Inferior parietal cortex (tissue), 1 donor: ENCODE results near the gene TANGO2.

ENCODE experiments used
- DNase-seq: peaks from one replicate; pipeline ENCODE4 v3.0.0-alpha.2; 2016; ENCODE audit errors: extremely low spot score

Gene TANGO2

GRCh38 chr22:19996694-19997384 is 24.1 kb upstream of the TANGO2 start:
- DNase-seq = no peak

DNA sequence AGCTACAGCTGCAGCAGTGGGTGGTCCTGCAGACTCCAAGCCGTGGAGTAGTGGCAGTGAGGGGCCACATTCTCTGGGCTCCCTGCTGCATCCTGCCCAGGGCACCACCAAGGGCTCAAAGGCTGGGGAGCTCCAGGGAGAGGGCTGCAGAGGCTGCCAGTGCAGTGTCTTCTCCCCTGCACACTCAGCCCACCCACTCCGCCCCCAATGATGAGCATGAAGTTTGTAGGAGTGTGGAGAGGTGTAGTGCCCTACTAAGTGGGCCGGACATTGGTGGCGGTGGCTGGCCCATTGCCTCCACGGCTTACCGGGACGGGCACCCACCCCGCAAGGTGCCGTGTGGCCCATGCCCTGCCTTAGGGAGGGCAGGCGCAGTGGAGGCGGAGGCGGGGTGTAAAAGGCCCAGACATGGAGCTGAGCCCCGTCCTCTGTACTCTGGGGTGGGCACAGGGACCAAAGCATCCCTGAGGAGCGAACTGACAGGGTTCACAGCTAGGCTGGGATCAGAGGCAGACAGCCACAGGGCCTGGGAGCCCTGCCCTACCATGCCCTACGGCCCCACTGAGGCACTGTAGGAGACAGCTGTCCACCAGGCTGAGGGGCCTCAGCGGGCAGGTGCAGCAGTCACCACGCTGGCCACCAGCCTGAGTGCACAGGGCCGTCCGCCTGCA is 23.2 kb upstream of the TANGO2 start:
- DNase-seq = no peak

DNA sequence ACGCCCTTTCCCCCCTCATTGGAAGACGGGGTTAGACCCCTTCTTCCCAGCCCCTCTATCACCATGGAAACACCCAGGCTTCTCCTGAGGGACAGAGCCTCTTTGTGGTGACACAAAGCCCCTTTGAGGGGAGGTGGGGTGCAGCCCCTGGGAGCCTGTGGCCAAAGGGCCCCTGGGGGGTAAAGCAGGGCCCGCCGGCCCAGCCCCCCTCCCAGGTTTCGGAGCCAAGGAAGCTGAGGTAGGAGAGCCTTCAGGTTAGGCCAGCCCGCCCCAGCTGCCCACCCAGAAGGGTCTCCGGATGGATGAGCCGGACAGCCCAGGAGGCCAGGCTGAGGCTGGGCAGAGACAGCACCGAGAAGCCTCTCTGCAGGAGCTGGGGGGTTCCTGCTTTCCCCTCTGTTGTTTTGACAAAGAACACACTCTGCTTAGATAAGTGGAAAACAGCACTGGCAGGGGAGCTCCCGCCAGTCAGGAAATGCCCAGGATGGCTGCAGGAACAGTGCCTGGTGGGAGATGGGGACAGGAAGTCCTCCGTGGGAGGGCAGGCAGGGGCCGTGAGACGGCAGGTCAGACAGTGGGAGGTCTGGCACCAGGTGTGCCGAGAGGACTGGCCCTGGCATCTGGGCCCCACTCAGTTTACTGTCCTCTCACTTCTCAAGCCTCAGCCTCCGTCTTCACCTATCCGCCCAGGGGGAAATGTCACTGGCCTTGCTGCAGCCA is 22.5 kb upstream of the TANGO2 start:
- no peak for DNase-seq

DNA sequence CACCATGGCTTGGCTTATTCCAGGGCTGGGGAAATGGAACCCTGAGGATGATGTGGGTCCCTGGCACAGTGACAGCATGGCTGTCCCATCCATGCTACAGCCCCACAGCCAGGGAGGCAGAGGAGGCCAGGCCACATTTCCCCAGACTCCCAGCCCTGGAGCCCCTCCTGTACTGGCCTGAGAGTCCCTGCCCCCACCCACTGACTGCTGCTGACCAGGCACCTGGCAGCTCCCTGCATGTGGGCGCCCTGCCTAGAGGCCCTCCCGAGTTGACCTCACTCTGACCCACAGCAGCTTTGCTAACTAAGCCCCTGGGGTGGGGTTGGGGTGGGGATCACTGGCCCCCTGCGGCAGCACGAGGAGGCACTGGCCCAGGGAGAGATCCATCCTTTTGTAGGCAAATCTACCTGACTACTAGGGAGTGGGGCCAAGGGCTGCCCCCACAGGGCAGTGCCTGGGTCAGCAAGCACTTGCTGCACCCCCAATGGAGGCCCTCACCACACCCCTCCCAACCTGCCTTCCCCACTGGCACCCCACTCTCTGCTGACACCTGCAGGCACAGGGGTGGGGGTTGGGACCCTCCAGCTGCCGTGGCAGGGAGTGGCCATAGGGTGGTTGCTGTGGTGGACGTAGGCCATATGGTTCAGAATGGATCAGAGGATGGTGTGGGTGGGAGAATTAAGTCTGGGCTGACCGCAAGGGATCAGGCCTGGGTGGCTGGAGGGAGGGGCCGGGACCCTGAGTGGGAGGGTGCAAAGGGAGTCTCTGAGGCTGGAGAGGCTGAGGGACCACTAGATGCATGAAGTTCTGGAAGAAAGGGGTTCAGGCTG is 21.7 kb upstream of the TANGO2 start:
- no peak for DNase-seq

- no peak for DNase-seq
These were observed 20.4 kb upstream of the TANGO2 start for GRCh38 chr22:20000246-20001081.

DNA sequence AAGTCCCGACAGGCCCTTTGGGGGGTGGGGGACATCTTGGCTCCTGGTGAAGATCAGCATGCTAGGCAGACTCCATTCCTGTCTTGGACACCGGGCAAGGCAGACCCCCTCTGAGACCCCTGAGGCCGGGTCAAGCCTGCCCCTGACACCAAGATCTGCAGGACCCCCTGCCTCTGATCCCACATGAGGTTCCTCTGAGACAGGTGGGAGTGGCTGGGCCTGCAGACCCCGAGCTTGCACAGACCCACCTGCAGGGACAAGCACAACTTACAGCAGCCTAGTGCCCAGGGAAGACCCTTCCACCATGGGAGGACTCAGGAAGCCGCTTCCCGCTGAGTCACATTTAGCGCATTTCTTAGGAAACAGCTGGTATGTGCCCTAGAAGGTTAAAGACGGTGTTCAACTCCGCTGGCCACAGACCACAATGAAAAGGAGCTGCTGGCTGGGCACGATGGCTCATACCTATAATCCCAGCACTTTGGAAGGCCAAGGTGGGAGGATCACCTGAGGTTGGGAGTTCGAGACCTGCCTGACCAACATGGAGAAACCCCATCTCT is 19.8 kb upstream of the TANGO2 start:
- DNase-seq = no peak

GRCh38 chr22:20002128-20002527 is 18.8 kb upstream of the TANGO2 start:
- no peak for DNase-seq

DNA sequence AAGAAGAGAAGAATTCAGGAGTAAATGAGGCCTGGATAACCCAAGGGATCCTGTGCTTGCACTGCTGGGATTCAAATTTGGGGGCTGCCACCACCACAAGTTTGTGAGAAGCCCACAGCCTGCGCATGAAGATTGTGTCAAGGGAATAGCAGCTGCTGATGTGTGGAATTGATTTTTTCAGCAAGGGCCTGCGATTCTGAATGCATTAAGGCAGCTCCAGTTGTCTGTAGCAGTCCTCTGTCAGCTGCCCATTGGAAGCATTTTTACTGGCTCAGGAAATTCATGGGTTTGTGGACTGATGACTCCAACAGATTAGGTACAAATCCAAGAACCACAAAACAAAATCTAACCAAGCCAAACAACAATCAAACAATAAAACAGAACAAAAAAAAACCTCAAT is 18.3 kb upstream of the TANGO2 start:
- no peak for DNase-seq

- DNase-seq = no peak
These were observed 17.6 kb upstream of the TANGO2 start for GRCh38 chr22:20003304-20003703.

DNA sequence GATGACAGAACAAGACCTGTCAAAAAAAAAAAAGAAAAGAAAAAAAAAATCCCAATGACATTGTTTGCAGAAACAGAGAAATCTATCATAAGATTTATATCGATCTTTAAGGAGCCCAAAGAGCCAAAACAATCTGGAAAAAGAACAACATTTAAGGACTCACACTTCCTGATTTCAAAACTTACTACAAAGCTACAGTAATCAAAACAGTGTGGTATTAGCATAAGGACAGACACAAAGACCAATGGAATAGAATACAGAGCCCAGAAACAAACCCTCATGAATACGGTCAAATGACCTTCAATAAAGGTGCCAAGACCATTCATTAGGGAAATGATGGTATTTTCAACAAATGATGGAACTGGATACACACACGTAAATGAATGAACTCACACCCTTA is 16.4 kb upstream of the TANGO2 start:
- DNase-seq = no peak

GRCh38 chr22:20008221-20008995 is 12.5 kb upstream of the TANGO2 start:
- no peak for DNase-seq

DNA sequence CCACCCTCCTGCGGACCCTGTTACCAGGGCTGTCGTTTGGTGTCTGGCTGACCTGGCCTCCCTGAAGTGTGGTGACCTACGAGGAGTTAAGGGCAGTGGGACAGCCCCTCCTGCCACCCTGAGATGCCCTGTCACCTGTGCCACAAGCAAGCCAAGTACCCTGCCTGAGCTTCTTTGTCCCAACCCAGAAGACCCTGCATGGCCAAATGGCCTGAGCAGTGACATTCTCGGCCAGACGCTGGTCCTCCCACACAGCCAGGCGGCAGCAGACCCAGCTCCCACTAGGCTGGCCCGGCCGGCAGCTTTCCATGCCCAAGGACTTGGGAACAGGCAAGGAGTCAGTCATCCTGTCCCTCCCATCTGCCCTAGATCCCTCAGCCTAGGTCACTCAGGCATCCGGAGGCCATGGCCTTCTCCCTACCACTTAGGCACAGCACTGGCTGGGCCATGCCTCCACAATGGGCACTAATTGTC is 11.9 kb upstream of the TANGO2 start:
- no peak for DNase-seq

DNA sequence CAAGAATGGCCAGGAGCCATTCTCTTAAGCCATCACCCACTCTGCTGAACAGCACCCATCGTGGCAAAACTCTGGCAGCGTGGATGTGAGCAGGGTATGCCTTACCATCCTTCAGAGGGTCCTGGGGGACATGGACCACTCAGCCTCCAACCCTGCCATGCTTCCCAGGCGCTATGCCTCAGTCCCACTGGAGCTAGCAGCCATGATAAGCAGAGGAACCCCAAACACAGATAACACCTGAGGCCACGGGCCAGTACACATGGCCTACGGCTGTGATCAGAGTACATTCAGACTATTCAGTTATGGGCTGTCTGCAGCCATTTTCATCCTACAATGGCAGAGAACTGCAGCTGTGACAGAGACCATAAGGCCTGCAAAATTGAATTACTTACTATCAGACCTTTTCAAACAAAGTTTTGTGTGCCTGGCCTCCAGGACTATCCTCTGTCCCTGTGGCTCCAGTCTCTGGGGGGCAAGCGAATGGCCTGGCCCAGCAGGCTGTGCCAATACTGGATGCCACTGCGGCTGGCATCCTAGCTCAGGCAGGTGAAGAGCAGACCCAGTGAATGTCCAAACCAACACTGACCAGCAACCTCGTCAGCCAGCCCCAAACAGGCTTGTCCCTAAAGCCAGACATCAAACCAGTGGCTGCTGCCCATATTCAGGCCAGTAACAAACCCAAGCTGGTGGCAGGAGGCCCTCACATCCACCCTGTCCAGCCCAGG is 11.2 kb upstream of the TANGO2 start:
- no peak for DNase-seq

DNA sequence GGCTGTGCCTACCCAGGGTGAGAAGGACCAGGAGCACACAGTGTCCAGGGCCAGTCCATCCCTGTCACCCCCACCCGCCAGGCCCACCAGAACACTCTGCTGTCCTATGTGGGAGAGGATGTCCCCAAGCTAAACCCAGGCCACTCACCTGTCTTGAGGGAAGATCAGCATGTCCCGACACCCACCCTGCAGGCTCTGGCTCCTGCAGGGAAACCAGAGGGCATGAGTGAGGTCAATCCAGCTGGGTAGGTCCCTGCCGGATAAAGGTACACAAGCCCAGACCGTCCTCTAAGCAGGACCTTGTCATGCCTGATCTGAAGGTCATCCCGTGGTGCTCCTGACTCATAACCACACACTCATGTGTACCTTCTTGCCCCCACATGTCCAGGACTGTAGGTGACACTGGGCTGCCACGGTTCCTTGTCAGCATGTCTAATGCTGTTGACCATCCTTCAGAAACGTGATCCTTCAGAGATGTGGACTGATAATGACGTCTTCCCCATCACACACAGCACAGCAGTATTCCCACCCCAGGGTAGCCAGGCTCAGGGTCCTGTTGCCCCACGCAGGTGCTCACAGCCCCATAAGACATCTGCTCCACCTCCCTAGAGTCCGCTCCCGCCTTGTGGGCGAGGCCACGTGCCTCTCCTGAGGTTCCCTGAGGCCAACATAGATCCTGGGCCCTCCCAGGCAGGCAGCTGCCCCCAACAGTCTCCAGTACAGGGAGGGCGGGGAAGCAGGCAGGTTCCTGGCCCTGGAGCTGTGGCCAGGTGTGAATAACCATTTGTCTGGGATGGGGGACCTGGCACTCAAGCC is 10.4 kb upstream of the TANGO2 start:
- DNase-seq = no peak

- DNase-seq = no peak
These were observed 9.6 kb upstream of the TANGO2 start for GRCh38 chr22:20011123-20011992.

DNA sequence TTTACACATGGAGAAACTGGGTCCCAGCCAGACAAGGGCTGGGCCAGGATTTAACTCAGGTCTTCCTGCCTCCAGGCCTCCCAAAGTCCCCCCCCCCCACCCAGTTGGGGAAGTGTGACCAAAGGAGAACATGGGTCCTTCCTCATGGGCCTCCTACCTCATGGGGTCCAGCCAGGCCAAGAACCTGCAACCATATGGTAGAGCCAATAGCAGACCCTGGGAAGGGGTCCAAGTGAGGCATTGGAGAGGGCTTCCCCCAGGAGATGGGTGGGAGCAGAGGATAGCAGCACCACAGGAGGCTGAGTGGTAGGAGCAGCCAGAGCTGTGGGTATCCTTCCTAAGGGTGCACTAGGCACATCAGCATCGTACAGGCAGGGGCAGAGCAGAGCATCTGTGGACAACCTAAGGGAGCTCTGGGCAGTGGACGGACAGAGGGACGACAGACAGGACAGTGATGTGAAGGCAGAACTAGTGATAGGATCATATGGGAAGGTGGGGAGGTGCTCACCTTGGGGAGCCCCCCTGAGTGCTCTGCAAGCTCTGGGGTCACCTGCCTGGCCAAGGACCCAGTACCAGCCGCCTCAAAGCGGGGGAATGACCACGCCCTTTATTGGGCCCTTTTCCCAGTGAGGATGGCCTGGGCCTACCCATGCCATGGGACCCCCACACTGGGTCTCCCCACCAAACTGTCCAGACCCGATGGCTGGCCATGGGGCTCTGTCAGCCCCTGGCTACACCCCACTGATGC is 8.7 kb upstream of the TANGO2 start:
- DNase-seq = no peak
